ENCODE measurements around the gene PLXNA4. TPM values are rescaled to one million over a fixed set of nuclear protein-coding genes. Genes with fewer than 3 reads are reported as not detected.
A peak's percentile ranks its signal among the peaks of the same experiment; 100 is the strongest.

The PLXNA4 gene
- total and polyA plus RNA-seq, 2 experiments from 2014 or later: 7.3 to 33.3 TPM

GRCh38 chr7:132345030-132345429, 231.2 kb downstream of the PLXNA4 start:
- H3K9me3 ChIP-seq (ENCODE audit: low read depth): no peaks in the 10 kb centered on the region
- no peaks in the 10 kb centered on the region for H3K36me3 ChIP-seq
- H3K4me3 ChIP-seq: no peak overlapping the region
- TF ChIP-seq CTCF (IDR thresholded peaks at IDR 0.05; ENCODE audit: low read depth, low read length): no peak
- H3K4me1 ChIP-seq (ENCODE audit: low read depth): peaks cover 11% of the 10 kb centered on the region
- H3K27me3 ChIP-seq: no peaks in the 10 kb centered on the region
- no peak overlapping the region for H3K27ac ChIP-seq
- DNase-seq (ENCODE audit: low read depth in 1 of 2, low spot score in 1 of 2): no peak

GRCh38 chr7:132343199-132343598, 233.1 kb downstream of the PLXNA4 start:
- H3K36me3 ChIP-seq: no peaks in the 10 kb centered on the region
- H3K4me1 ChIP-seq (ENCODE audit: low read depth): peaks cover 7% of the 10 kb centered on the region
- no peak overlapping the region for H3K27ac ChIP-seq
- DNase-seq (ENCODE audit: low read depth in 1 of 2, low spot score in 1 of 2): peak in 1 of 2 donors; percentile 85
- H3K4me3 ChIP-seq: no peak overlapping the region
- TF ChIP-seq CTCF (IDR thresholded peaks at IDR 0.05; ENCODE audit: low read depth, low read length): no peak
- H3K9me3 ChIP-seq (ENCODE audit: low read depth): no peaks in the 10 kb centered on the region
- H3K27me3 ChIP-seq: no peaks in the 10 kb centered on the region

- Histone ChIP-seq H3K27me3 (no peaks in the 10 kb centered on the region), H3K36me3 (no peaks in the 10 kb centered on the region), H3K4me3 (no peak overlapping the region), H3K4me1 (ENCODE audit: low read depth) (peaks cover 6% of the 10 kb centered on the region), H3K27ac (no peak overlapping the region), H3K9me3 (ENCODE audit: low read depth) (no peaks in the 10 kb centered on the region)
- no peak for TF ChIP-seq CTCF (IDR thresholded peaks at IDR 0.05; ENCODE audit: low read depth, low read length)
- DNase-seq (ENCODE audit: low read depth in 1 of 2, low spot score in 1 of 2): no peak
Measured at GRCh38 chr7:132337450-132338080, 238.7 kb downstream of the PLXNA4 start.

GRCh38 chr7:132336797-132337196, 239.5 kb downstream of the PLXNA4 start:
- DNase-seq (ENCODE audit: low read depth in 1 of 2, low spot score in 1 of 2): no peak
- no peak for TF ChIP-seq CTCF (IDR thresholded peaks at IDR 0.05; ENCODE audit: low read depth, low read length)
- Histone ChIP-seq H3K4me3 (no peak overlapping the region), H3K4me1 (ENCODE audit: low read depth) (peaks cover 6% of the 10 kb centered on the region), H3K27me3 (no peaks in the 10 kb centered on the region), H3K9me3 (ENCODE audit: low read depth) (no peaks in the 10 kb centered on the region), H3K36me3 (no peaks in the 10 kb centered on the region), H3K27ac (no peak overlapping the region)

GRCh38 chr7:132333301-132333700, 243.0 kb downstream of the PLXNA4 start:
- no peaks in the 10 kb centered on the region for H3K9me3 ChIP-seq (ENCODE audit: low read depth)
- peaks cover 21% of the 10 kb centered on the region for H3K4me1 ChIP-seq (ENCODE audit: low read depth)
- no peaks in the 10 kb centered on the region for H3K36me3 ChIP-seq
- H3K27ac ChIP-seq: no peak overlapping the region
- H3K27me3 ChIP-seq: no peaks in the 10 kb centered on the region
- TF ChIP-seq CTCF (IDR thresholded peaks at IDR 0.05; ENCODE audit: low read depth, low read length): no peak
- no peak overlapping the region for H3K4me3 ChIP-seq
- no peak for DNase-seq (ENCODE audit: low read depth in 1 of 2, low spot score in 1 of 2)
